Measurements from ENCODE around the gene KCNS1. TPM values are rescaled to one million over a fixed set of nuclear protein-coding genes. Genes with fewer than 3 reads are reported as not detected.
"Not testable (repeated sequence)": the region's sequence is repeated elsewhere in the genome, so short reads cannot be mapped to it uniquely, and the experiment has no call there.

Gene KCNS1
- polyA plus RNA-seq (ENCODE audit: insufficient read length in 3 of 3), result under 1 TPM; 0.33 to 0.64 (median 0.53) TPM

- DNase-seq (ENCODE audit: low read depth in 3 of 3, low spot score in 2 of 3), result no peak
Measured at GRCh38 chr20:45100563-45101245, at the start of gene KCNS1. Gene KCNS1 (minus strand): TSS chr20:45101127. CDS start chr20:45099236, 1,891 bp downstream.

GRCh38 chr20:45149062-45149461 lies 48.1 kb upstream of the KCNS1 start:
- DNase-seq (ENCODE audit: low read depth in 3 of 3, low spot score in 2 of 3), result no peak

- DNase-seq (ENCODE audit: low read depth in 3 of 3, low spot score in 2 of 3), result no peak
Measured at GRCh38 chr20:45140836-45141235, 39.9 kb upstream of the KCNS1 start.

GRCh38 chr20:45139733-45140375 lies 38.9 kb upstream of the KCNS1 start:
- DNase-seq (ENCODE audit: low read depth in 3 of 3, low spot score in 2 of 3), result not testable (repeated sequence)

- DNase-seq (ENCODE audit: low read depth in 3 of 3, low spot score in 2 of 3), result no peak
Measured at GRCh38 chr20:45138561-45139300, 37.8 kb upstream of the KCNS1 start.

GRCh38 chr20:45136911-45137310 lies 36.0 kb upstream of the KCNS1 start:
- no peak for DNase-seq (ENCODE audit: low read depth in 3 of 3, low spot score in 2 of 3)

GRCh38 chr20:45128099-45128498 lies 27.2 kb upstream of the KCNS1 start:
- peak in 1 of 3 donors; percentile 2 for DNase-seq (ENCODE audit: low read depth in 3 of 3, low spot score in 2 of 3)

GRCh38 chr20:45124365-45124764 lies 23.4 kb upstream of the KCNS1 start, which contains the start of gene WFDC12:
Gene WFDC12 (minus strand): TSS chr20:45124465. CDS start chr20:45124447, 18 bp downstream.
- DNase-seq (ENCODE audit: low read depth in 3 of 3, low spot score in 2 of 3), result no peak

- DNase-seq (ENCODE audit: low read depth in 3 of 3, low spot score in 2 of 3), result no peak
Measured at GRCh38 chr20:45121388-45121787, 20.5 kb upstream of the KCNS1 start.

- DNase-seq (ENCODE audit: low read depth in 3 of 3, low spot score in 2 of 3), result no peak
Measured at GRCh38 chr20:45119556-45120266, 18.8 kb upstream of the KCNS1 start.

GRCh38 chr20:45118028-45118427 lies 17.1 kb upstream of the KCNS1 start:
- no peak for DNase-seq (ENCODE audit: low read depth in 3 of 3, low spot score in 2 of 3)

GRCh38 chr20:45117581-45117980 lies 16.7 kb upstream of the KCNS1 start:
- no peak for DNase-seq (ENCODE audit: low read depth in 3 of 3, low spot score in 2 of 3)

- DNase-seq (ENCODE audit: low read depth in 3 of 3, low spot score in 2 of 3), result no peak
Measured at GRCh38 chr20:45115829-45116228, 14.9 kb upstream of the KCNS1 start.

- no peak for DNase-seq (ENCODE audit: low read depth in 3 of 3, low spot score in 2 of 3)
Measured at GRCh38 chr20:45115386-45115774, 14.5 kb upstream of the KCNS1 start.

GRCh38 chr20:45114465-45115385 lies 13.8 kb upstream of the KCNS1 start, which contains the start of gene WFDC5:
Gene WFDC5 (minus strand): TSS chr20:45115174. CDS start chr20:45115083, 91 bp downstream.
- no peak for DNase-seq (ENCODE audit: low read depth in 3 of 3, low spot score in 2 of 3)

GRCh38 chr20:45113865-45114264 lies 12.9 kb upstream of the KCNS1 start:
- no peak for DNase-seq (ENCODE audit: low read depth in 3 of 3, low spot score in 2 of 3)

GRCh38 chr20:45112754-45113153 lies 11.8 kb upstream of the KCNS1 start:
- no peak for DNase-seq (ENCODE audit: low read depth in 3 of 3, low spot score in 2 of 3)

- no peak for DNase-seq (ENCODE audit: low read depth in 3 of 3, low spot score in 2 of 3)
Measured at GRCh38 chr20:45111799-45112471, 11.0 kb upstream of the KCNS1 start.

GRCh38 chr20:45111285-45111684 lies 10.4 kb upstream of the KCNS1 start:
- DNase-seq (ENCODE audit: low read depth in 3 of 3, low spot score in 2 of 3), result no peak
